Loucy (cell line): ENCODE data around the gene FEV.

Experiments used
- H2AFZ ChIP-seq: fragments of 200-600 bp; sonication (generic); 2 replicates; pipeline ENCODE4 v1.6.0; 2016; ENCODE audit warnings: antibody characterized with exemption, mild to moderate bottlenecking, low read length, moderate library complexity
- H3F3A ChIP-seq: fragments of 200-600 bp; 2 replicates; pipeline ENCODE4 v1.6.0; 2016; ENCODE audit warnings: antibody characterized with exemption, low read depth, mild to moderate bottlenecking
- H3K27me3 ChIP-seq: fragments of 200-600 bp; sonication (generic); 2 replicates; pipeline ENCODE4 v1.6.1; 2014; ENCODE audit warnings: low read length, mild to moderate bottlenecking; ENCODE audit not compliant: insufficient read depth, poor library complexity, severe bottlenecking
- H3K36me3 ChIP-seq: fragments of 200-600 bp; sonication (generic); 2 replicates; pipeline ENCODE4 v1.6.1; 2016; ENCODE audit warnings: low read length; ENCODE audit not compliant: insufficient read depth
- H3K4me1 ChIP-seq: fragments of 200-600 bp; sonication (generic); 2 replicates; pipeline ENCODE4 v1.5.1; 2014; ENCODE audit warnings: low read length, mild to moderate bottlenecking; ENCODE audit not compliant: insufficient read depth, poor library complexity, severe bottlenecking
- H3K4me2 ChIP-seq: fragments of 200-600 bp; sonication (generic); 2 replicates; pipeline ENCODE4 v1.6.0; 2014; ENCODE audit warnings: antibody characterized with exemption, low read length, low read depth, mild to moderate bottlenecking; ENCODE audit not compliant: poor library complexity, severe bottlenecking
- H3K4me3 ChIP-seq: fragments of 200-600 bp; sonication (generic); 2 replicates; pipeline ENCODE4 v1.5.1; 2014; ENCODE audit warnings: low read length, mild to moderate bottlenecking, mixed read lengths; ENCODE audit not compliant: poor library complexity, severe bottlenecking
- H3K79me2 ChIP-seq: fragments of 200-600 bp; sonication (generic); 2 replicates; pipeline ENCODE4 v1.6.1; 2014; ENCODE audit warnings: low read length; ENCODE audit not compliant: insufficient read depth
- H3K9ac ChIP-seq: fragments of 200-600 bp; sonication (generic); 2 replicates; pipeline ENCODE4 v1.6.0; 2014; ENCODE audit warnings: mild to moderate bottlenecking, low read depth, low read length, moderate library complexity; ENCODE audit not compliant: poor library complexity, severe bottlenecking
- H3K9me2 ChIP-seq: fragments of 200-600 bp; sonication (generic); replicated peaks from 2 replicates; pipeline ENCODE4 v1.6.1; 2016; ENCODE audit warnings: low read depth, low read length, mixed read lengths
- H3K9me3 ChIP-seq: fragments of 200-600 bp; sonication (generic); 2 replicates; pipeline ENCODE4 v1.6.1; 2014; ENCODE audit warnings: mild to moderate bottlenecking, antibody characterized with exemption, low read length, low read depth; ENCODE audit not compliant: insufficient read depth
- H4K20me1 ChIP-seq: fragments of 200-600 bp; sonication (generic); 2 replicates; pipeline ENCODE4 v1.6.0; 2014; ENCODE audit warnings: antibody characterized with exemption, low read length, mild to moderate bottlenecking; ENCODE audit not compliant: insufficient read depth, poor library complexity, severe bottlenecking
- CTCF ChIP-seq: fragments of 200-600 bp; sonication (generic); conservative IDR thresholded peaks from 2 replicates; pipeline ENCODE4 v1.5.1; 2014; ENCODE audit warnings: mild to moderate bottlenecking, antibody characterized with exemption, low read length
- EZH2phosphoT487 ChIP-seq: fragments of 200-600 bp; IDR thresholded peaks from 2 replicates; pipeline ENCODE4 v1.6.1; 2018; ENCODE audit warnings: antibody characterized with exemption, mild to moderate bottlenecking, moderate library complexity, borderline replicate concordance

Gene FEV

GRCh38 chr2:219001577-219002394 is 16.8 kb upstream of the FEV start:
- no peaks in the 10 kb centered on the region for H3K9me2 ChIP-seq
- H3K4me2 ChIP-seq, result no peak overlapping the region
- no peak overlapping the region for H3K4me3 ChIP-seq
- H4K20me1 ChIP-seq, result no peaks in the 10 kb centered on the region
- H3K36me3 ChIP-seq, result no peaks in the 10 kb centered on the region
- no peaks in the 10 kb centered on the region for H3F3A ChIP-seq
- H3K9me3 ChIP-seq, result no peaks in the 10 kb centered on the region
- H2AFZ ChIP-seq, result no peak overlapping the region
- no peaks in the 10 kb centered on the region for H3K27me3 ChIP-seq
- TF ChIP-seq CTCF (no peak), EZH2phosphoT487 (no peak)
- no peak overlapping the region for H3K9ac ChIP-seq
- no peaks in the 10 kb centered on the region for H3K79me2 ChIP-seq
- H3K4me1 ChIP-seq, result peaks cover 33% of the 10 kb centered on the region

- no peak overlapping the region for H3K4me3 ChIP-seq
- no peak overlapping the region for H3K4me2 ChIP-seq
- H3K9ac ChIP-seq, result no peak overlapping the region
Measured at GRCh38 chr2:219001100-219001576, 16.2 kb upstream of the FEV start.

GRCh38 chr2:219000569-219000960 is 15.6 kb upstream of the FEV start:
- Histone ChIP-seq H3K4me3 (no peak overlapping the region), H2AFZ (no peak overlapping the region), H3K9me2 (no peaks in the 10 kb centered on the region), H3K27me3 (no peaks in the 10 kb centered on the region), H3K79me2 (no peaks in the 10 kb centered on the region), H3K4me1 (peaks cover 33% of the 10 kb centered on the region), H3K9me3 (no peaks in the 10 kb centered on the region), H3K4me2 (no peak overlapping the region), H3F3A (no peaks in the 10 kb centered on the region), H4K20me1 (no peaks in the 10 kb centered on the region), H3K36me3 (no peaks in the 10 kb centered on the region), H3K9ac (no peak overlapping the region)
- TF ChIP-seq CTCF, result no peak
- no peak for TF ChIP-seq EZH2phosphoT487

More at GRCh38 chr2:219001100-219001576, 16.2 kb upstream of the FEV start:
- Histone ChIP-seq H3K9me2 (no peaks in the 10 kb centered on the region), H3K4me1 (peaks cover 33% of the 10 kb centered on the region), H3K36me3 (no peaks in the 10 kb centered on the region), H3F3A (no peaks in the 10 kb centered on the region), H3K27me3 (no peaks in the 10 kb centered on the region), H2AFZ (no peak overlapping the region), H3K9me3 (no peaks in the 10 kb centered on the region), H3K79me2 (no peaks in the 10 kb centered on the region), H4K20me1 (no peaks in the 10 kb centered on the region)
- no peak for TF ChIP-seq EZH2phosphoT487
- TF ChIP-seq CTCF, result no peak
